Adipocyte (in vitro differentiated cells): ENCODE data around the gene COG8.
"Not testable (repeated sequence)": the region's sequence is repeated elsewhere in the genome, so short reads cannot be mapped to it uniquely, and the experiment has no call there.

ENCODE experiments used
- DNase-seq: peaks from one replicate; pipeline ENCODE4 v3.0.0-alpha.2; 2015; ENCODE audit warnings: low read depth
- H3K27me3 ChIP-seq: replicated peaks from 2 replicates; pipeline ENCODE4 v1.7.0; 2013; ENCODE audit warnings: mild to moderate bottlenecking, low read length, moderate library complexity; ENCODE audit not compliant: control insufficient read depth, insufficient read depth
- H3K36me3 ChIP-seq: 2 replicates; pipeline ENCODE4 v1.7.0; 2013; ENCODE audit warnings: low read length, mild to moderate bottlenecking, moderate library complexity; ENCODE audit not compliant: control insufficient read depth, insufficient read depth, severe bottlenecking
- H3K4me1 ChIP-seq: 2 replicates; pipeline ENCODE4 v1.7.0; 2013; ENCODE audit warnings: mild to moderate bottlenecking, low read length, moderate library complexity; ENCODE audit not compliant: control insufficient read depth, insufficient read depth
- H3K4me3 ChIP-seq: 2 replicates; pipeline ENCODE4 v1.7.0; 2013; ENCODE audit warnings: mild to moderate bottlenecking, low read length, moderate library complexity
- H3K9ac ChIP-seq: 2 replicates; pipeline ENCODE4 v1.7.0; 2013; ENCODE audit warnings: mild to moderate bottlenecking, low read length, moderate library complexity
- H3K9me3 ChIP-seq: 2 replicates; pipeline ENCODE4 v1.7.0; 2013; ENCODE audit warnings: mild to moderate bottlenecking, low read length, moderate library complexity; ENCODE audit not compliant: control insufficient read depth

COG8 gene

GRCh38 chr16:69367980-69368379, 28.6 kb upstream of the COG8 start:
- Histone ChIP-seq H3K9ac (no peak overlapping the region), H3K27me3 (no peaks in the 10 kb centered on the region), H3K9me3 (no peaks in the 10 kb centered on the region), H3K36me3 (peaks cover 85% of the 10 kb centered on the region), H3K4me1 (no peaks in the 10 kb centered on the region), H3K4me3 (no peak overlapping the region)
- no peak for DNase-seq

- no peak for DNase-seq
- no peak overlapping the region for H3K9ac ChIP-seq
- H3K27me3 ChIP-seq = no peaks in the 10 kb centered on the region
- H3K9me3 ChIP-seq = no peaks in the 10 kb centered on the region
- peaks cover 71% of the 10 kb centered on the region for H3K36me3 ChIP-seq
- H3K4me3 ChIP-seq = no peak overlapping the region
- H3K4me1 ChIP-seq = no peaks in the 10 kb centered on the region
These were observed 27.1 kb upstream of the COG8 start for GRCh38 chr16:69366431-69366830.

- Histone ChIP-seq H3K27me3 (no peaks in the 10 kb centered on the region), H3K9me3 (no peaks in the 10 kb centered on the region), H3K4me3 (no peak overlapping the region), H3K36me3 (peaks cover 68% of the 10 kb centered on the region), H3K4me1 (no peaks in the 10 kb centered on the region), H3K9ac (no peak overlapping the region)
- no peak for DNase-seq
These were observed 26.5 kb upstream of the COG8 start for GRCh38 chr16:69365901-69366300.

DNA sequence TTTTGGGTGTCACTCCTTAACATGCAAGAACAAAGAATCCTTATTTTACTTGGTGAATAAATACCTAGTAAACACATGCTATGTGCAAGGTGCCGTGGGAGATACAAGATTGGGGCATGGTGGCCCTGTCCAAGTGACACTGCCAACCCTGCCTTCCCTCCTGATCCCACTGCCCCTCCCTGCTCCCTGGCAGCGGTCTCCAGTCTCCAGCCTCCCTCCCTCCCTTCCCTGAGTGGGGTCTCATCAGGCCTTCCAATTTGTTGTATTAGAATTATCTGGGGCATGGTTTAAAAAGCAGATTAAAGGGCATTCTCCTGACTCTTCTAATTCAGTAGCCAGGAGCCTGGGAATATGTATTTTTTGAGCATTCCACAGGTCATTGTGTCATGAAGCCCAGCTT, 24.7 kb upstream of the COG8 start:
- no peaks in the 10 kb centered on the region for H3K27me3 ChIP-seq
- no peak for DNase-seq
- H3K9me3 ChIP-seq = no peaks in the 10 kb centered on the region
- no peaks in the 10 kb centered on the region for H3K4me1 ChIP-seq
- peaks cover 52% of the 10 kb centered on the region for H3K36me3 ChIP-seq
- no peak overlapping the region for H3K9ac ChIP-seq
- H3K4me3 ChIP-seq = no peak overlapping the region

DNA sequence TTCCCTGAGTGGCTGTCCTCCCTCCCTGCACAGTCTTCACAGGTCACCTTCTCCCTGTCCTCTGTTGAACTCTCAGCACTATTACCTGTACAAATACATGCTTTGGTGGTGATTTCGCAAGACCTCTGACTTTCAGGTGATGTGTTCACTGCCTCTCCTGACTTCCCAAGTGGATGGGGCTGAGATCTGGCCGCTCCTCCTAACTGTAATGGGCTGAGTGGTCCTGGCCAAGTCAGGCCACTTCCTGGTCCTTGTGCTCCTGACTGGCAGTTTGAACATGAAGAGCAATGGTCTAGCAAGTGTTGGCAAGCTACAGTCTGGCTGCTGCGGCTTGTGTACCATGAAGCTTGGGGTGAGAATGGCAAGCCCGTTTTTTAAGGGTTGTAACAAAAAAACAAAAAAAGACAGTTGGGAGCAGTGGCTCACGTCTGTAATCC, 23.9 kb upstream of the COG8 start:
- H3K4me1 ChIP-seq = no peaks in the 10 kb centered on the region
- no peaks in the 10 kb centered on the region for H3K27me3 ChIP-seq
- no peak for DNase-seq
- no peaks in the 10 kb centered on the region for H3K9me3 ChIP-seq
- peaks cover 44% of the 10 kb centered on the region for H3K36me3 ChIP-seq
- H3K9ac ChIP-seq = no peak overlapping the region
- no peak overlapping the region for H3K4me3 ChIP-seq

DNA sequence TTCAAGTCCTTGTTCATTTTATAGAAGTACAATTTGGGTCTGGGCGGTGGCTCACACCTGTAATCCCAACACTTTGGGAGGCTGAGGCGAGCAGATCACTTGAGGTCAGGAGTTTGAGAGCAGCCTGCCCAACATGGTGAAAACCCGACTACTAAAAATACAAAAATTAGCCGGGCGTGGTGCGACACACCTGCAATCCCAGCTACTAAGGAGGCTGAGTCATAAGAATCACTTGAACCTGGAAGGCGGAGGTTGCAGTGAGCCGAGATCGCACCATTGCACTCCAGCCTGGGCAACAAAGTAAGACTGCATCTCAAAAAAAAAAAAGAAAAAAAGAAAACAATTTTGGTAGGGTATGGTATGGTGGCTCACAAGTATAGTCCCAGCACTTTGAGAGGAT, 20.7 kb upstream of the COG8 start:
- DNase-seq, H3K9ac ChIP-seq, H3K4me3 ChIP-seq, H3K4me1 ChIP-seq, H3K9me3 ChIP-seq, H3K27me3 ChIP-seq: not testable (repeated sequence)
- peaks cover 35% of the 10 kb centered on the region for H3K36me3 ChIP-seq

DNA sequence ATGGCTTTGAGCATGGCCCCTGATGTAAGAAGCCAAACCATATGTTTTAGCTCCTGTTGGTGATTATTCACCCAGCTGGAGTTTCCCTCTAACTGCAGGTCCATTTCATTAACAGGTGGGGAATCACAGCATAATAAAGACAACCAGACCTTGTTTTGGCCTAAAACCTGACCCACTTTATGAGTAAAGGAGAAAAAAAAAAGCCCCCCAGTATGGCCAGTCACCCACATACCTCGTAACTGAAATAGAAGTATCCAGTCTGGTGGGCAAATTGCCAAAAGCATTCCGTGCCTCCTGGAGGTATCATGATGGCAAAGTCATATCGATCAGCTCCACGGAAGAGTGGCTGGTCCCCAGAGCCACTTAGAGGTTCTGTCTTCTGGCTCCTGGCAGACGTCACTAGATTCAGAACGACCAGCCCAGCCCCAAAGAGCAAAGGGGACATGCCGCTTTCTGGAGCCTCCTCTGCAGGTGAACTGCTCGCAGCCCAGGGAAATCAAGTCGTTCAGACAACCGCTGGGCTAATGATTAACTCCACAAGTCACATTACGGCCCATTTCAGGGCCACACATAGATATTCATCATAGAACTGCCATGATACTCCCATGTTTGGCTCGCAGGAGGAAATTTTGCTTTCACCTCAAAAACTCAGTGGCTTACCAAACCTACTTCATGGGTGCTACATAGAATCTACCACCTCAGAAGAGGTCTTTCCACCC, 12.1 kb upstream of the COG8 start, which contains the start of gene TMED6:
Gene TMED6, minus strand, starts transcription at position 478 of the 719 bp plus-strand sequence. Its CDS starts 33 bp downstream, at position 445.
- Histone ChIP-seq H3K4me3 (no peak within 1 kb of the TSS), H3K9ac (no peak within 1 kb of the TSS), H3K36me3 (peaks cover 31% of the 10 kb centered on the region), H3K9me3 (no peaks in the 10 kb centered on the region), H3K27me3 (no peaks in the 10 kb centered on the region), H3K4me1 (no peaks in the 10 kb centered on the region)
- DNase-seq = no peak

GRCh38 chr16:69350536-69351133, 11.3 kb upstream of the COG8 start:
- H3K9ac ChIP-seq = no peak overlapping the region
- peaks cover 27% of the 10 kb centered on the region for H3K36me3 ChIP-seq
- no peak overlapping the region for H3K4me3 ChIP-seq
- no peak for DNase-seq
- no peaks in the 10 kb centered on the region for H3K4me1 ChIP-seq
- H3K27me3 ChIP-seq = no peaks in the 10 kb centered on the region
- H3K9me3 ChIP-seq = no peaks in the 10 kb centered on the region

DNA sequence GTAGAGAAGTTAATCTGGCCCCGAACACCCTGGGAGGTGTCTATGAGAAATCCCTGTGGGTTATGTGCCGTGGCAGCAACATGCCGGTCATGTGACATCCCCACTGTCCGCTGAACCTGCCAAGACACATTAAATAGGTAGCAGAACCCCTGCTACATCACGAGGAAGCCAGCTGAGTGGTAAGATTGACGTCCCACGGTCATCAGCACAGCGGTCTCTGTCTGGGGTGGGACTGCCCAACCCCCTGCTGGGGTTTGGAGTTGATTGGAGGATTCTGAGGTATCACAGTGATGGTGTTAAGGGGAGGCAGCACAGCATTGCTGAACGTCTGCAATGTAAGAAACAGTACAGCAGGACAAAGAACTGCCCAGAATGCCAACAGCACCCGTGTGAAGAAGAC, 10.2 kb upstream of the COG8 start:
- peaks cover 22% of the 10 kb centered on the region for H3K36me3 ChIP-seq
- no peaks in the 10 kb centered on the region for H3K9me3 ChIP-seq
- H3K9ac ChIP-seq = no peak overlapping the region
- no peaks in the 10 kb centered on the region for H3K4me1 ChIP-seq
- DNase-seq = no peak
- no peak overlapping the region for H3K4me3 ChIP-seq
- no peaks in the 10 kb centered on the region for H3K27me3 ChIP-seq

GRCh38 chr16:69348222-69348621, 8.9 kb upstream of the COG8 start:
- no peak for DNase-seq
- no peaks in the 10 kb centered on the region for H3K9me3 ChIP-seq
- no peaks in the 10 kb centered on the region for H3K4me1 ChIP-seq
- H3K9ac ChIP-seq = no peak overlapping the region
- H3K36me3 ChIP-seq = peaks cover 33% of the 10 kb centered on the region
- no peaks in the 10 kb centered on the region for H3K27me3 ChIP-seq
- H3K4me3 ChIP-seq = no peak overlapping the region

DNA sequence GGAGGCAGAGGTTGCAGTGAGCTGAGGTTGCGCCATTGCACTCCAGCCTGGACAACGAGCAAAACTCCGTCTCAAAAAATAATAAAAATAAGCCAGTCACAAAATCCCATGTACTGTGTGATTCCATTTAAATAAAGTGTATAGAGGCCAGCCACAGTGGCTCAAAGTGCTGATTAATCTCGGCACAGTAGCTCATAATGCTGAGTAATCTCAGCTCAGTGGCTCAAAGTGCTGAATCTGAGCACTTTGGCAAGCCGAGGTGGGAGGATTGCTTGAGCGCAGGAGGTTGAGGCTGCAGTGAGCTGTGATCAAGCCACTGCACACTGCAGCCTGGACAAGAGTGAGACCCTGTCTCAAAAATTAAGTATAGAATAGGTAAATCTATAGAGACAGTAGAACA, 7.3 kb upstream of the COG8 start:
- Histone ChIP-seq H3K27me3 (no peaks in the 10 kb centered on the region), H3K9me3 (no peaks in the 10 kb centered on the region), H3K36me3 (peaks cover 44% of the 10 kb centered on the region), H3K9ac (no peak overlapping the region), H3K4me1 (no peaks in the 10 kb centered on the region), H3K4me3 (no peak overlapping the region)
- DNase-seq = no peak
